GM23338 (cell line): Measurements from ENCODE around the gene SPC24. TPM values are rescaled to one million over a fixed set of nuclear protein-coding genes. Genes with fewer than 3 reads are reported as not detected.

Experiments used
- ATAC-seq: fragments of 200-7000 bp; cut with Tn5 transposase; 3 replicates; pipeline ENCODE4 v1.9.1; 2020
- DNase-seq: peaks from one replicate; pipeline ENCODE4 v3.0.0-alpha.2; 2015; ENCODE audit warnings: low spot score
- H2AFZ ChIP-seq: fragments of 200-600 bp; sonication (generic); 2 replicates; pipeline ENCODE4 v1.8.0; 2016; ENCODE audit warnings: antibody characterized with exemption, mild to moderate bottlenecking, moderate library complexity
- H3F3A ChIP-seq: fragments of 200-600 bp; sonication (generic); replicated peaks from 2 replicates; pipeline ENCODE4 v1.8.0; 2017; ENCODE audit warnings: antibody characterized with exemption, mixed run types, low read depth
- H3K27ac ChIP-seq: fragments of 200-600 bp; sonication (generic); 2 replicates; pipeline ENCODE4 v1.6.1; 2016; ENCODE audit warnings: low read depth
- H3K27me3 ChIP-seq: fragments of 200-600 bp; sonication (generic); 2 replicates; pipeline ENCODE4 v1.8.0; 2016; ENCODE audit warnings: mild to moderate bottlenecking, mixed run types, moderate library complexity; ENCODE audit not compliant: insufficient read depth
- H3K36me3 ChIP-seq: fragments of 200-600 bp; sonication (generic); 2 replicates; pipeline ENCODE4 v1.8.0; 2016; ENCODE audit warnings: mild to moderate bottlenecking; ENCODE audit not compliant: insufficient read depth
- H3K4me1 ChIP-seq: fragments of 200-600 bp; sonication (generic); 2 replicates; pipeline ENCODE4 v1.8.0; 2016; ENCODE audit warnings: mild to moderate bottlenecking, moderate library complexity; ENCODE audit not compliant: insufficient read depth
- H3K4me2 ChIP-seq: fragments of 200-600 bp; sonication (generic); 2 replicates; pipeline ENCODE4 v1.7.1; 2017; ENCODE audit warnings: mixed run types
- H3K4me3 ChIP-seq: fragments of 200-600 bp; sonication (generic); 2 replicates; pipeline ENCODE4 v1.6.1; 2016; ENCODE audit warnings: mixed run types
- H3K79me2 ChIP-seq: fragments of 200-600 bp; sonication (generic); replicated peaks from 2 replicates; pipeline ENCODE4 v1.8.0; 2017; ENCODE audit warnings: mild to moderate bottlenecking; ENCODE audit not compliant: insufficient read depth
- H3K9me2 ChIP-seq: fragments of 200-600 bp; sonication (generic); 2 replicates; pipeline ENCODE4 v1.8.0; 2017; ENCODE audit not compliant: insufficient read depth
- H4K20me1 ChIP-seq: fragments of 200-600 bp; sonication (generic); replicated peaks from 2 replicates; pipeline ENCODE4 v1.8.0; 2017; ENCODE audit warnings: mild to moderate bottlenecking; ENCODE audit not compliant: insufficient read depth
- H3K27ac Mint-ChIP-seq: 2 replicates; pipeline ENCODE4 v1.8.0; 2020; ENCODE audit warnings: inconsistent platforms, mild to moderate bottlenecking, moderate library complexity, mixed read lengths
- H3K27me3 Mint-ChIP-seq: 3 replicates; pipeline ENCODE4 v1.8.0; 2022; ENCODE audit warnings: low read depth, mild to moderate bottlenecking, moderate library complexity, mixed read lengths, inconsistent platforms; ENCODE audit not compliant: insufficient read depth, poor library complexity
- H3K36me3 Mint-ChIP-seq: 3 replicates; pipeline ENCODE4 v1.8.0; 2021; ENCODE audit warnings: low read depth, mild to moderate bottlenecking, inconsistent platforms, moderate library complexity, mixed read lengths
- H3K4me1 Mint-ChIP-seq: 3 replicates; pipeline ENCODE4 v1.8.0; 2020; ENCODE audit warnings: mild to moderate bottlenecking, inconsistent platforms, mixed read lengths
- H3K4me3 Mint-ChIP-seq: 3 replicates; pipeline ENCODE4 v1.8.0; 2021; ENCODE audit warnings: moderate library complexity, mild to moderate bottlenecking, inconsistent platforms, mixed read lengths
- H3K9me3 Mint-ChIP-seq: 3 replicates; pipeline ENCODE4 v1.8.0; 2020; ENCODE audit warnings: moderate library complexity, mild to moderate bottlenecking, inconsistent platforms, mixed read lengths
- CREB1 ChIP-seq: fragments of 250-450 bp; sonication (Bioruptor Pico); IDR thresholded peaks from 2 replicates; pipeline ENCODE4 v1.5.0; 2020; ENCODE audit warnings: low read depth, mild to moderate bottlenecking, moderate library complexity
- CTCF ChIP-seq, 2 experiments: fragments of 200-600 bp in 1 of 2; sonication (generic) in 1 of 2; conservative IDR thresholded peaks; 2 replicates each; pipeline versions ENCODE4 v1.5.1 to v1.6.1; 2016 to 2017; ENCODE audit warnings: antibody characterized with exemption in 2 of 2, low read depth in 2 of 2, mild to moderate bottlenecking in 2 of 2, moderate library complexity in 1 of 2
- NANOG ChIP-seq: IDR thresholded peaks from 2 replicates; pipeline ENCODE4 v1.6.1; 2016; ENCODE audit warnings: antibody characterized with exemption, borderline replicate concordance
- POLR2AphosphoS5 ChIP-seq: IDR thresholded peaks from 2 replicates; pipeline ENCODE4 v1.6.1; 2016; ENCODE audit warnings: antibody characterized with exemption, low read depth
- ZNF462 ChIP-seq: fragments of 250-450 bp; sonication (Bioruptor Pico); IDR thresholded peaks from 2 replicates; pipeline ENCODE4 v1.5.0; 2020; ENCODE audit warnings: mild to moderate bottlenecking, moderate library complexity
- polyA plus RNA-seq: library from polyadenylated mRNA; unstranded; fragments of >200 nt; fragmentation: Nextera tagmentation; extraction: Ambion mirVana; gene quantifications from 2 replicates; pipeline ENCODE4 v1.2.1, GENCODE V29; 2016
- total RNA-seq: library from RNA; depleted of rRNA; stranded (reverse); fragments of >200 nt; shearing (Covaris generic); gene quantifications from 2 replicates; pipeline ENCODE4 v1.2.3, GENCODE V29; 2014
- TF ChIP-seq, protein P1 (sequence below): IDR thresholded peaks from one replicate; pipeline ENCODE4 v1.6.1; 2018; ENCODE audit warnings: antibody characterized with exemption; ENCODE audit not compliant: unreplicated experiment

SPC24 gene
- total and polyA plus RNA-seq, 2 experiments from 2014 or later, result 38.7 to 40.6 TPM

GRCh38 chr19:11192957-11193939, 37.7 kb upstream of the SPC24 start:
- TF ChIP-seq ZNF462 (CRISPR knock-in tag), result no peak
- no peak for TF ChIP-seq CREB1
- TF ChIP-seq, protein P1, sequence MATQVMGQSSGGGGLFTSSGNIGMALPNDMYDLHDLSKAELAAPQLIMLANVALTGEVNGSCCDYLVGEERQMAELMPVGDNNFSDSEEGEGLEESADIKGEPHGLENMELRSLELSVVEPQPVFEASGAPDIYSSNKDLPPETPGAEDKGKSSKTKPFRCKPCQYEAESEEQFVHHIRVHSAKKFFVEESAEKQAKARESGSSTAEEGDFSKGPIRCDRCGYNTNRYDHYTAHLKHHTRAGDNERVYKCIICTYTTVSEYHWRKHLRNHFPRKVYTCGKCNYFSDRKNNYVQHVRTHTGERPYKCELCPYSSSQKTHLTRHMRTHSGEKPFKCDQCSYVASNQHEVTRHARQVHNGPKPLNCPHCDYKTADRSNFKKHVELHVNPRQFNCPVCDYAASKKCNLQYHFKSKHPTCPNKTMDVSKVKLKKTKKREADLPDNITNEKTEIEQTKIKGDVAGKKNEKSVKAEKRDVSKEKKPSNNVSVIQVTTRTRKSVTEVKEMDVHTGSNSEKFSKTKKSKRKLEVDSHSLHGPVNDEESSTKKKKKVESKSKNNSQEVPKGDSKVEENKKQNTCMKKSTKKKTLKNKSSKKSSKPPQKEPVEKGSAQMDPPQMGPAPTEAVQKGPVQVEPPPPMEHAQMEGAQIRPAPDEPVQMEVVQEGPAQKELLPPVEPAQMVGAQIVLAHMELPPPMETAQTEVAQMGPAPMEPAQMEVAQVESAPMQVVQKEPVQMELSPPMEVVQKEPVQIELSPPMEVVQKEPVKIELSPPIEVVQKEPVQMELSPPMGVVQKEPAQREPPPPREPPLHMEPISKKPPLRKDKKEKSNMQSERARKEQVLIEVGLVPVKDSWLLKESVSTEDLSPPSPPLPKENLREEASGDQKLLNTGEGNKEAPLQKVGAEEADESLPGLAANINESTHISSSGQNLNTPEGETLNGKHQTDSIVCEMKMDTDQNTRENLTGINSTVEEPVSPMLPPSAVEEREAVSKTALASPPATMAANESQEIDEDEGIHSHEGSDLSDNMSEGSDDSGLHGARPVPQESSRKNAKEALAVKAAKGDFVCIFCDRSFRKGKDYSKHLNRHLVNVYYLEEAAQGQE, result no peak
- TF ChIP-seq CTCF (conservative IDR thresholded peaks at IDR 0.05; ENCODE audit: low read depth in 2 of 2), result no peak
- no peak for TF ChIP-seq NANOG
- no peak for TF ChIP-seq POLR2AphosphoS5
- H3K4me1 ChIP-seq, result peaks cover 8% of the 10 kb centered on the region; the same call in 1 of the 2 replicates
- H3K4me3 ChIP-seq, result no peak overlapping the region
- Mint-ChIP-seq H3K36me3 (peaks cover 21% of the 10 kb centered on the region), H3K4me1 (peaks cover 4% of the 10 kb centered on the region), H3K27ac (no peak overlapping the region), H3K4me3 (no peak overlapping the region), H3K9me3 (no peaks in the 10 kb centered on the region), H3K27me3 (peaks cover 5% of the 10 kb centered on the region)
- H2AFZ ChIP-seq, result no peak overlapping the region
- no peak overlapping the region for H3K4me2 ChIP-seq
- no peaks in the 10 kb centered on the region; the same call in 1 of the 2 replicates for H3K36me3 ChIP-seq
- no peaks in the 10 kb centered on the region for H3K27me3 ChIP-seq
- H3K9me2 ChIP-seq, result no peaks in the 10 kb centered on the region
- DNase-seq (no peak), ATAC-seq (no peak)
- no peaks in the 10 kb centered on the region for H3K79me2 ChIP-seq
- H3F3A ChIP-seq, result peaks cover 16% of the 10 kb centered on the region
- no peaks in the 10 kb centered on the region for H4K20me1 ChIP-seq
- no peak overlapping the region for H3K27ac ChIP-seq
